ENCODE results near the gene CAPZA2.

- no peak for TF ChIP-seq CTCF (IDR thresholded peaks at IDR 0.05; ENCODE audit: low read length)
- TF ChIP-seq EZH2 (IDR thresholded peaks at IDR 0.05; ENCODE audit: borderline replicate concordance, low read length), result no peak
Measured at GRCh38 chr7:116967254-116967922, 105.0 kb downstream of the CAPZA2 start.
